ENCODE measurements around the gene PIPOX. TPM values are rescaled to one million over a fixed set of nuclear protein-coding genes. Genes with fewer than 3 reads are reported as not detected.

PIPOX gene
- total RNA-seq, 4 donors from 2014 or later: 0.80 to 2.5 (median 1.5) TPM

DNA sequence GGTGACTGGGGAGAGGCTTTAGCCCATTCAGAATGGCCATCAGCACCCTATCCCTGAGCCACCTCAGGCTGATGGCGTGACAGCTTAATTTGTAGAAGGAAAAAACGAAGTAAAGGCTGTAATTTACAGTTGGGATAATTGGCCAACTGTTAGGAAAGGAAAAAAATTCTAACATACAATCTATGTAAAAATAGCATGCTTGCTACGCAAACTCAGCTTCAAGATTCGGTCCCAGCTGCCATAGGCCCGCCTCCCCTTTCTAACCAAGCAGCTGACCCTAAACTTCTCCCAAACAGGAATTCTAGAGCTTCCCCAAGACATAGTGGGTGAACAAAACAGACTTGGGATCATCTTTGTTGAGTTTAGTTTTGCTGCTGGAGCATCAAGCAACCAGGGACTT is 42.0 kb upstream of the PIPOX start:
- intact Hi-C loops (cut with DNase I; ENCODE audit: low total_unique reads): no loop called here
- TF ChIP-seq, protein P1, sequence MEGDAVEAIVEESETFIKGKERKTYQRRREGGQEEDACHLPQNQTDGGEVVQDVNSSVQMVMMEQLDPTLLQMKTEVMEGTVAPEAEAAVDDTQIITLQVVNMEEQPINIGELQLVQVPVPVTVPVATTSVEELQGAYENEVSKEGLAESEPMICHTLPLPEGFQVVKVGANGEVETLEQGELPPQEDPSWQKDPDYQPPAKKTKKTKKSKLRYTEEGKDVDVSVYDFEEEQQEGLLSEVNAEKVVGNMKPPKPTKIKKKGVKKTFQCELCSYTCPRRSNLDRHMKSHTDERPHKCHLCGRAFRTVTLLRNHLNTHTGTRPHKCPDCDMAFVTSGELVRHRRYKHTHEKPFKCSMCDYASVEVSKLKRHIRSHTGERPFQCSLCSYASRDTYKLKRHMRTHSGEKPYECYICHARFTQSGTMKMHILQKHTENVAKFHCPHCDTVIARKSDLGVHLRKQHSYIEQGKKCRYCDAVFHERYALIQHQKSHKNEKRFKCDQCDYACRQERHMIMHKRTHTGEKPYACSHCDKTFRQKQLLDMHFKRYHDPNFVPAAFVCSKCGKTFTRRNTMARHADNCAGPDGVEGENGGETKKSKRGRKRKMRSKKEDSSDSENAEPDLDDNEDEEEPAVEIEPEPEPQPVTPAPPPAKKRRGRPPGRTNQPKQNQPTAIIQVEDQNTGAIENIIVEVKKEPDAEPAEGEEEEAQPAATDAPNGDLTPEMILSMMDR (IDR thresholded peaks at IDR 0.05): no peak
- TF ChIP-seq POLR2A (IDR thresholded peaks at IDR 0.05): no peak
- DNase-seq (ENCODE audit: low spot score in 2 of 2): no peak
- no peak overlapping the region for H3K4me3 ChIP-seq (ENCODE audit: low read depth, poor library complexity, severe bottlenecking)
- 81 to 82% methylated on average over 5 of the region's 5 CpGs for WGBS, 2 donors

DNA sequence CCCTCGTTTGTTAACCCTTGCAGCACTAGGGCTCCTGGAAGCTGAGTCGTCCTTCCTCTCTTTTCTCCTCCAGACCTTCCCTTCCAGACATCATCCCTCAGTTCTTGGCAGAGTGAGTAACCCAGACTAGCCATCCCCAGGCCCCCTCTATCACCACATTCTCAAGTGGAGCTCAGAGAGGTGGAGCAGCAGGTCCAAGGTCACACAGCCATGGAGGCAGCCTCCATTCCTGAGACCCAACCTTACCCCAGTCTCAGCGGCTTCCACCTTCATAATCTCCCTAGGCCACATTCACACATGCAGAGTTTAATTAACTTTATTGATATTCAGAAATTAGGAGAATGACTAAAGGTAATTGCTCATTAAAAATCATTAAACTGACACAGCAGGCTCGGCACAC is 40.1 kb upstream of the PIPOX start:
- H3K4me3 ChIP-seq (ENCODE audit: low read depth, poor library complexity, severe bottlenecking): no peak overlapping the region
- DNase-seq (ENCODE audit: low spot score in 2 of 2): no peak
- 49 to 56% methylated on average over 4 of the region's 4 CpGs for WGBS, 2 donors
- TF ChIP-seq POLR2A (IDR thresholded peaks at IDR 0.05): no peak
- TF ChIP-seq, protein P1 (IDR thresholded peaks at IDR 0.05): no peak
- intact Hi-C loops (cut with DNase I; ENCODE audit: low total_unique reads): no loop called here

DNA sequence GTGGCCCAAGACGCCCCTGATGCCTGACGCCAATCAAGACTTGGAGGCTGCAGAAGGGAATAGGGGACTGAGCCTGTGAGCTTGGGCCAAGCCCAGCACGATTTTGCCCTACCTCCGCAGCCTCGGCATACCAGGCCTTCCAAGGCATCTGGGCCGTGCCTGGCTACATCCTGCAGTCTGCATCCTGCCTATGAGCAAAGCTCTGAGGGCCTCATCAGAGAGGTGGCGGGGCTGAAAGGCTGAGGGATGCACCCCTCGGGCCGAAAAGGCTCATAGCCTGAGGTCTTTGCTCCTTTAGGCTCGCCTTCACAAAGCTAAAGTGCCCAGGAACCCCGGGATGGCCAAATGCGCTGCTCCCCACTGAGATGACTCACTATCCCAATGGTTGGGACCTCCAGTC is 39.7 kb upstream of the PIPOX start:
- TF ChIP-seq, protein P1 (IDR thresholded peaks at IDR 0.05): no peak
- intact Hi-C loops (cut with DNase I; ENCODE audit: low total_unique reads): no loop called here
- WGBS, 2 donors: 60 to 75% methylated on average over 8 to 12 of the region's 12 CpGs
- no peak overlapping the region for H3K4me3 ChIP-seq (ENCODE audit: low read depth, poor library complexity, severe bottlenecking)
- DNase-seq (ENCODE audit: low spot score in 2 of 2): no peak

DNA sequence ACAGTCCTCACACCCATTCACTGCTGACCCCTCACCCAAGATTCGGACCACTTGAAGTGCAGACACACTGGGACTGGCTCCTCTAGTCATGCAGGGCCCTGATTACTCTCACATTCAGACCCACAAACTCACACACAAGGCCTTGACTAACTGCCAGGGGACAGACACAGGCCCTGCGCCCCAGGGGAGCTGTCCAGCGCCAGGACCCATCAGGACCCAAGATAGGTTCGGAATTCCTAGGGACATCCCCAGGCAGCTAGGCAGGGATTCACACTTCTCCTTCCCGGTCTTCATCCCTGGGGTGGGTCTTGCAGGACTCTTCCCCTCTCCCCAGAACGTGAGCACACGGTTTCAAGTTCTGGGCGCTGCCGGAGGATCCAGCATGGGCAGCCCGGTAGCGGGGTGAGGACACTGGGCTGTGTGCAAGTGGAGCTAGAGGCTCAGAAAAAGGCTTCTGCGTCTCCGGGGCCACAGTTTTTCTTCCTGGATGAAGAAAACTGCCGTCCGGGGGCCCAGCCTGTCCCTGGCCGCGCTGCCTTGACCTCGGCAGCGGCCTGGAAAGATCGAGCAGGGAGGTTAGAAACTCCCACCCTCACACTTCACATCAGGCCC is 38.8 kb upstream of the PIPOX start:
- TF ChIP-seq, protein P1 (IDR thresholded peaks at IDR 0.05): no peak
- TF ChIP-seq POLR2A (IDR thresholded peaks at IDR 0.05): no peak
- H3K4me3 ChIP-seq (ENCODE audit: low read depth, poor library complexity, severe bottlenecking): no peak overlapping the region
- 49 to 55% methylated on average over 20 of the region's 20 CpGs for WGBS, 2 donors
- intact Hi-C loops (cut with DNase I; ENCODE audit: low total_unique reads): no loop called here
- no peak for DNase-seq (ENCODE audit: low spot score in 2 of 2)

DNA sequence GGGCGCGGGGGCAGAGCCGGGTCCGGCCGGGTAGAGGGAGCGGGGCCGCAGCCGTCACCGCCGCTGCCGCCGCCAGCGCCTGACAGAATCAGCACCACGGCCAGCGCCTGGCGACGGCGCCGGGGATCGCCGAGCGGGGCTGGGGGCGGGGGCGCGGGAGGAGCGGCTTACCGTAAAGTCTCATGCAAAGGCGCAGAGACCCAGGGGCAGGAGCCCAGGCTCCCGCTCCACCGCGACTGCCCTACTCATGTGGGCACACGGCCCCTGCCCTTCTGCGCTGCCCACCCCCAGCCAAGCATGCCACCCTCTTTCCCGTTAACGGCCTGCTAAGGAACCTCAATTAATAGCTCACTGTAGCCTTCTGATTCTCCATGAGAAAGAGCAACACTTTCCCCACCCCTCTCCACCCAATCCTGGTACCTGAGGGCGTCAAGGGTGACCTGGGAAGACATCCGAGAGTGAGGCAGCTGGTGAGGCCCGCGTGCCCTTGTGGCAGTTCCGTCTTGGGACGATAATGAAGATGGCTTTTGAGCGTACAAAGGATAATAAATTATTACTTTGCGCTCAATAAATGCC is 36.9 kb upstream of the PIPOX start, which contains the start of gene SEZ6:
Gene SEZ6, minus strand, starts transcription at position 98 of the 576 bp plus-strand sequence. CDS start 164 bp downstream, outside the sequence.
- DNase-seq (ENCODE audit: low spot score in 2 of 2): no peak
- intact Hi-C loops (cut with DNase I; ENCODE audit: low total_unique reads): no loop called here
- H3K4me3 ChIP-seq (ENCODE audit: low read depth, poor library complexity, severe bottlenecking): no peak within 1 kb of the TSS
- no peak for TF ChIP-seq POLR2A (IDR thresholded peaks at IDR 0.05)
- TF ChIP-seq, protein P1 (IDR thresholded peaks at IDR 0.05): no peak
- WGBS, 2 donors: 4 to 6% methylated on average over 15 to 30 of the region's 43 CpGs
